Lower leg skin (tissue), 3 donors: ENCODE measurements around the gene AQP12A.
"Not testable (repeated sequence)": the region's sequence is repeated elsewhere in the genome, so short reads cannot be mapped to it uniquely, and the experiment has no call there.

Experiments
- CTCF ChIP-seq, 3 donors: fragments of 450-650 bp; IDR thresholded peaks; one replicate each; pipeline ENCODE4 v1.5.1; 2016; ENCODE audit warnings: antibody characterized with exemption in 3 of 3, mild to moderate bottlenecking in 3 of 3, moderate library complexity in 2 of 3
- POLR2A ChIP-seq, 2 donors: fragments of 450-650 bp; IDR thresholded peaks; one replicate each; pipeline ENCODE4 v1.6.1; 2016 to 2017; ENCODE audit warnings: antibody characterized with exemption in 2 of 2, mild to moderate bottlenecking in 1 of 2, moderate library complexity in 1 of 2

GRCh38 chr2:240683980-240684728, 7.5 kb upstream of the AQP12A start:
- not testable (repeated sequence) for TF ChIP-seq CTCF, POLR2A (IDR thresholded peaks at IDR 0.05)
